ENCODE measurements around the gene EIF4E1B.

GRCh38 chr5:176625512-176625911 is 5.0 kb upstream of the EIF4E1B start:
- TF ChIP-seq, protein P1, sequence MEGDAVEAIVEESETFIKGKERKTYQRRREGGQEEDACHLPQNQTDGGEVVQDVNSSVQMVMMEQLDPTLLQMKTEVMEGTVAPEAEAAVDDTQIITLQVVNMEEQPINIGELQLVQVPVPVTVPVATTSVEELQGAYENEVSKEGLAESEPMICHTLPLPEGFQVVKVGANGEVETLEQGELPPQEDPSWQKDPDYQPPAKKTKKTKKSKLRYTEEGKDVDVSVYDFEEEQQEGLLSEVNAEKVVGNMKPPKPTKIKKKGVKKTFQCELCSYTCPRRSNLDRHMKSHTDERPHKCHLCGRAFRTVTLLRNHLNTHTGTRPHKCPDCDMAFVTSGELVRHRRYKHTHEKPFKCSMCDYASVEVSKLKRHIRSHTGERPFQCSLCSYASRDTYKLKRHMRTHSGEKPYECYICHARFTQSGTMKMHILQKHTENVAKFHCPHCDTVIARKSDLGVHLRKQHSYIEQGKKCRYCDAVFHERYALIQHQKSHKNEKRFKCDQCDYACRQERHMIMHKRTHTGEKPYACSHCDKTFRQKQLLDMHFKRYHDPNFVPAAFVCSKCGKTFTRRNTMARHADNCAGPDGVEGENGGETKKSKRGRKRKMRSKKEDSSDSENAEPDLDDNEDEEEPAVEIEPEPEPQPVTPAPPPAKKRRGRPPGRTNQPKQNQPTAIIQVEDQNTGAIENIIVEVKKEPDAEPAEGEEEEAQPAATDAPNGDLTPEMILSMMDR (conservative IDR thresholded peaks at IDR 0.05; ENCODE audit: low read length): no peak
- TF ChIP-seq EZH2phosphoT487 (IDR thresholded peaks at IDR 0.05; ENCODE audit: borderline replicate concordance): no peak

Data from Loucy (cell line).